HepG2 (cell line): ENCODE measurements around the gene CRADD.

Source experiments
- ATF2 ChIP-seq: sonication (generic); formaldehyde crosslinking; IDR thresholded peaks from 2 replicates; pipeline ENCODE4 v1.4.0; 2020; ENCODE audit warnings: missing genetic modification reagents
- CBX2 ChIP-seq, 2 experiments: fragments of 200-600 bp in 1 of 2; sonication (generic); formaldehyde crosslinking in 1 of 2; IDR thresholded peaks; 2 replicates each; pipeline versions ENCODE4 v1.7.0 to v1.8.1; 2018 to 2022; ENCODE audit warnings: low read depth in 2 of 2, low read length in 1 of 2, mild to moderate bottlenecking in 1 of 2, missing genetic modification reagents in 1 of 2
- NFATC3 ChIP-seq: sonication (generic); formaldehyde crosslinking; IDR thresholded peaks from 2 replicates; pipeline ENCODE4 v1.5.1; 2020; ENCODE audit warnings: mild to moderate bottlenecking, missing genetic modification reagents
- RAD21 ChIP-seq: fragments of 450-650 bp; formaldehyde crosslinking; IDR thresholded peaks from 2 replicates; pipeline ENCODE4 v1.5.0; 2020; ENCODE audit warnings: mild to moderate bottlenecking
- TAF1 ChIP-seq: sonication (generic); formaldehyde crosslinking; IDR thresholded peaks from 2 replicates; pipeline ENCODE4 v1.4.0; 2020; ENCODE audit warnings: missing genetic modification reagents
- TBP ChIP-seq: sonication (generic); formaldehyde crosslinking; IDR thresholded peaks from 2 replicates; pipeline ENCODE4 v1.5.0; 2020; ENCODE audit warnings: missing genetic modification reagents
- THRA ChIP-seq: sonication (generic); formaldehyde crosslinking; IDR thresholded peaks from 2 replicates; pipeline ENCODE4 v1.4.0; 2020; ENCODE audit warnings: missing genetic modification reagents, borderline replicate concordance
- TP53 ChIP-seq: sonication (generic); formaldehyde crosslinking; conservative IDR thresholded peaks from 2 replicates; pipeline ENCODE4 v1.4.0; 2020; ENCODE audit warnings: missing genetic modification reagents
- ZNF121 ChIP-seq: sonication (generic); formaldehyde crosslinking; IDR thresholded peaks from 2 replicates; pipeline ENCODE4 v1.5.0; 2020; ENCODE audit warnings: mild to moderate bottlenecking, missing genetic modification reagents
- ZNF430 ChIP-seq: sonication (generic); formaldehyde crosslinking; IDR thresholded peaks from 2 replicates; pipeline ENCODE4 v1.9.0; 2021; ENCODE audit warnings: mild to moderate bottlenecking, missing genetic modification reagents

- TF ChIP-seq TBP (CRISPR knock-in tag) (no peak), TAF1 (no peak), ZNF430 (CRISPR knock-in tag) (no peak), CBX2 (IDR thresholded peaks at IDR 0.05; ENCODE audit: low read depth, low read length) (no peak), CBX2 (CRISPR knock-in tag; IDR thresholded peaks at IDR 0.05; ENCODE audit: low read depth) (no peak), TP53 (CRISPR knock-in tag) (no peak), ATF2 (no peak), THRA (CRISPR knock-in tag) (no peak), ZNF121 (CRISPR knock-in tag) (no peak), RAD21 (CRISPR knock-in tag) (no peak), NFATC3 (CRISPR knock-in tag) (no peak)
Measured at GRCh38 chr12:93763746-93764147, 86.6 kb downstream of the CRADD start.
